ENCODE results near the gene HHEX.

The HHEX gene

GRCh38 chr10:92678206-92678605 lies 11.5 kb upstream of the HHEX start:
- H3K27me3 ChIP-seq (ENCODE audit: insufficient read depth, low read length), result no peaks in the 10 kb centered on the region
- H3K9ac ChIP-seq (ENCODE audit: low read depth, low read length), result no peak overlapping the region
- no peaks in the 10 kb centered on the region for H3K4me1 ChIP-seq (ENCODE audit: insufficient read depth, low read length)
- no peaks in the 10 kb centered on the region for H3K36me3 ChIP-seq (ENCODE audit: insufficient read depth, low read depth, low read length)
- H3K9me3 ChIP-seq (ENCODE audit: insufficient read depth, low read depth, low read length), result peaks cover 15% of the 10 kb centered on the region
- H3K27ac ChIP-seq (ENCODE audit: low read length), result no peak overlapping the region
- H3K4me3 ChIP-seq (ENCODE audit: low read length), result no peak overlapping the region

- peaks cover 9% of the 10 kb centered on the region; the same call in 1 of the 2 replicates for H3K9me3 ChIP-seq (ENCODE audit: insufficient read depth, low read depth, low read length)
- H3K9ac ChIP-seq (ENCODE audit: low read depth, low read length), result no peak overlapping the region
- no peak overlapping the region for H3K27ac ChIP-seq (ENCODE audit: low read length)
- no peak overlapping the region for H3K4me3 ChIP-seq (ENCODE audit: low read length)
- H3K27me3 ChIP-seq (ENCODE audit: insufficient read depth, low read length), result peaks cover 10% of the 10 kb centered on the region
- H3K4me1 ChIP-seq (ENCODE audit: insufficient read depth, low read length), result no peaks in the 10 kb centered on the region
- no peaks in the 10 kb centered on the region for H3K36me3 ChIP-seq (ENCODE audit: insufficient read depth, low read depth, low read length)
Measured at GRCh38 chr10:92681306-92681834, 8.4 kb upstream of the HHEX start.

GRCh38 chr10:92688573-92688926 lies 1.2 kb upstream of the HHEX start:
- no peaks in the 10 kb centered on the region for H3K36me3 ChIP-seq (ENCODE audit: insufficient read depth, low read depth, low read length)
- peak overlapping the region; percentile 57; the same call in 1 of the 2 replicates for H3K4me3 ChIP-seq (ENCODE audit: low read length)

GRCh38 chr10:92688927-92689662 lies 660 bp upstream of the HHEX start:
- Histone ChIP-seq H3K27ac (ENCODE audit: low read length) (no peak overlapping the region), H3K9me3 (ENCODE audit: insufficient read depth, low read depth, low read length) (no peaks in the 10 kb centered on the region), H3K4me1 (ENCODE audit: insufficient read depth, low read length) (peaks cover 16% of the 10 kb centered on the region; the same call in 1 of the 2 replicates), H3K9ac (ENCODE audit: low read depth, low read length) (no peak overlapping the region), H3K27me3 (ENCODE audit: insufficient read depth, low read length) (peaks cover 86% of the 10 kb centered on the region), H3K4me3 (ENCODE audit: low read length) (peak overlapping the region; percentile 57; the same call in 1 of the 2 replicates), H3K36me3 (ENCODE audit: insufficient read depth, low read depth, low read length) (no peaks in the 10 kb centered on the region)

More at GRCh38 chr10:92688573-92688926, 1.2 kb upstream of the HHEX start:
- Histone ChIP-seq H3K27me3 (ENCODE audit: insufficient read depth, low read length) (peaks cover 81% of the 10 kb centered on the region), H3K4me1 (ENCODE audit: insufficient read depth, low read length) (peaks cover 16% of the 10 kb centered on the region; the same call in 1 of the 2 replicates), H3K9ac (ENCODE audit: low read depth, low read length) (no peak overlapping the region), H3K9me3 (ENCODE audit: insufficient read depth, low read depth, low read length) (no peaks in the 10 kb centered on the region), H3K27ac (ENCODE audit: low read length) (no peak overlapping the region)

- Histone ChIP-seq H3K27me3 (ENCODE audit: insufficient read depth, low read length) (peaks cover 95% of the 10 kb centered on the region), H3K27ac (ENCODE audit: low read length) (no peak overlapping the region), H3K4me3 (ENCODE audit: low read length) (peak overlapping the region; percentile 67), H3K4me1 (ENCODE audit: insufficient read depth, low read length) (peaks cover 16% of the 10 kb centered on the region; the same call in 1 of the 2 replicates), H3K9ac (ENCODE audit: low read depth, low read length) (no peak overlapping the region), H3K9me3 (ENCODE audit: insufficient read depth, low read depth, low read length) (no peaks in the 10 kb centered on the region), H3K36me3 (ENCODE audit: insufficient read depth, low read depth, low read length) (no peaks in the 10 kb centered on the region)
Measured at GRCh38 chr10:92690211-92690914, 608 bp downstream of the HHEX start.

GRCh38 chr10:92690915-92691590 lies 1.3 kb downstream of the HHEX start:
- peaks cover 16% of the 10 kb centered on the region; the same call in 1 of the 2 replicates for H3K4me1 ChIP-seq (ENCODE audit: insufficient read depth, low read length)
- no peaks in the 10 kb centered on the region for H3K9me3 ChIP-seq (ENCODE audit: insufficient read depth, low read depth, low read length)
- peaks cover 99% of the 10 kb centered on the region for H3K27me3 ChIP-seq (ENCODE audit: insufficient read depth, low read length)
- peak overlapping the region; percentile 67 for H3K4me3 ChIP-seq (ENCODE audit: low read length)
- no peak overlapping the region for H3K27ac ChIP-seq (ENCODE audit: low read length)
- H3K36me3 ChIP-seq (ENCODE audit: insufficient read depth, low read depth, low read length), result no peaks in the 10 kb centered on the region
- H3K9ac ChIP-seq (ENCODE audit: low read depth, low read length), result peak overlapping the region; percentile 12; the same call in 1 of the 2 replicates

GRCh38 chr10:92691591-92692079 lies 1.9 kb downstream of the HHEX start:
- Histone ChIP-seq H3K4me1 (ENCODE audit: insufficient read depth, low read length) (peaks cover 16% of the 10 kb centered on the region; the same call in 1 of the 2 replicates), H3K4me3 (ENCODE audit: low read length) (peak overlapping the region; percentile 67), H3K27me3 (ENCODE audit: insufficient read depth, low read length) (peaks cover 99% of the 10 kb centered on the region), H3K9me3 (ENCODE audit: insufficient read depth, low read depth, low read length) (no peaks in the 10 kb centered on the region), H3K36me3 (ENCODE audit: insufficient read depth, low read depth, low read length) (no peaks in the 10 kb centered on the region), H3K27ac (ENCODE audit: low read length) (no peak overlapping the region), H3K9ac (ENCODE audit: low read depth, low read length) (peak overlapping the region; percentile 12; the same call in 1 of the 2 replicates)

GRCh38 chr10:92692080-92692671 lies 2.4 kb downstream of the HHEX start:
- Histone ChIP-seq H3K9me3 (ENCODE audit: insufficient read depth, low read depth, low read length) (no peaks in the 10 kb centered on the region), H3K4me3 (ENCODE audit: low read length) (peak overlapping the region; percentile 67), H3K27me3 (ENCODE audit: insufficient read depth, low read length) (peaks cover 99% of the 10 kb centered on the region), H3K27ac (ENCODE audit: low read length) (no peak overlapping the region), H3K4me1 (ENCODE audit: insufficient read depth, low read length) (peaks cover 16% of the 10 kb centered on the region; the same call in 1 of the 2 replicates), H3K9ac (ENCODE audit: low read depth, low read length) (no peak overlapping the region; the same call in 1 of the 2 replicates), H3K36me3 (ENCODE audit: insufficient read depth, low read depth, low read length) (no peaks in the 10 kb centered on the region)

- H3K4me3 ChIP-seq (ENCODE audit: low read length), result peak overlapping the region; percentile 67
- peaks cover 16% of the 10 kb centered on the region; the same call in 1 of the 2 replicates for H3K4me1 ChIP-seq (ENCODE audit: insufficient read depth, low read length)
- peaks cover 99% of the 10 kb centered on the region for H3K27me3 ChIP-seq (ENCODE audit: insufficient read depth, low read length)
- no peak overlapping the region for H3K27ac ChIP-seq (ENCODE audit: low read length)
- H3K36me3 ChIP-seq (ENCODE audit: insufficient read depth, low read depth, low read length), result no peaks in the 10 kb centered on the region
- H3K9me3 ChIP-seq (ENCODE audit: insufficient read depth, low read depth, low read length), result no peaks in the 10 kb centered on the region
- H3K9ac ChIP-seq (ENCODE audit: low read depth, low read length), result no peak overlapping the region
Measured at GRCh38 chr10:92692697-92693533, 3.2 kb downstream of the HHEX start.

GRCh38 chr10:92693534-92693893 lies 3.8 kb downstream of the HHEX start:
- peaks cover 16% of the 10 kb centered on the region; the same call in 1 of the 2 replicates for H3K4me1 ChIP-seq (ENCODE audit: insufficient read depth, low read length)
- peaks cover 99% of the 10 kb centered on the region for H3K27me3 ChIP-seq (ENCODE audit: insufficient read depth, low read length)
- no peak overlapping the region for H3K9ac ChIP-seq (ENCODE audit: low read depth, low read length)
- H3K9me3 ChIP-seq (ENCODE audit: insufficient read depth, low read depth, low read length), result no peaks in the 10 kb centered on the region
- no peak overlapping the region for H3K4me3 ChIP-seq (ENCODE audit: low read length)
- no peak overlapping the region for H3K27ac ChIP-seq (ENCODE audit: low read length)
- H3K36me3 ChIP-seq (ENCODE audit: insufficient read depth, low read depth, low read length), result no peaks in the 10 kb centered on the region
